B cell (primary cell): Measurements from ENCODE around the gene RNF126.

Source experiments
- CTCF ChIP-seq: fragments of 200-600 bp; IDR thresholded peaks from one replicate; pipeline ENCODE4 v1.8.0; 2022; ENCODE audit warnings: antibody characterized with exemption, mild to moderate bottlenecking
- EZH2 ChIP-seq: IDR thresholded peaks from 2 replicates; pipeline ENCODE4 v1.6.1; 2012; ENCODE audit warnings: borderline replicate concordance, low read depth, mild to moderate bottlenecking, moderate library complexity, low read length; ENCODE audit not compliant: insufficient read depth, poor library complexity, severe bottlenecking

- TF ChIP-seq EZH2 (no peak), CTCF (no peak)
These were observed 29.8 kb downstream of the RNF126 start, which contains the start of gene POLRMT for GRCh38 chr19:633068-633785.
